ENCODE measurements around the gene PTX4. TPM values are rescaled to one million over a fixed set of nuclear protein-coding genes. Genes with fewer than 3 reads are reported as not detected.

The PTX4 gene
- total RNA-seq, 1 experiment from 2014 or later: not detected

GRCh38 chr16:1492923-1493745 is 4.4 kb upstream of the PTX4 start, which contains the start of gene TELO2:
Gene TELO2, plus strand, starts transcription at chr16:1493360. Its CDS starts 922 bp downstream, at chr16:1494282.
- CTCF ChIA-PET: interaction anchor here (0.5 to 1.0 kb wide), 3 partner anchors 18 to 213 kb away, joined by 3 to 4 read pairs (median 4); partner anchors contain the start of gene MAPK8IP3
- BruUV-seq (replicated peaks): TSS peak; percentile 92
- TF ChIP-seq CTCF (IDR thresholded peaks at IDR 0.05; ENCODE audit: unreplicated experiment): no peak
- Mint-ChIP-seq H3K4me3 (ENCODE audit: low read depth, unreplicated experiment) (peak within 1 kb of the TSS; percentile 85), H3K27ac (ENCODE audit: unreplicated experiment) (peak within 1 kb of the TSS; percentile 96), H3K27me3 (ENCODE audit: unreplicated experiment) (no peaks in the 10 kb centered on the region), H3K9me3 (ENCODE audit: low read depth, unreplicated experiment) (no peaks in the 10 kb centered on the region), H3K36me3 (ENCODE audit: insufficient read depth, unreplicated experiment) (peaks cover 30% of the 10 kb centered on the region), H3K4me1 (ENCODE audit: low read depth, unreplicated experiment) (peaks cover 7% of the 10 kb centered on the region)
- intact Hi-C loops (cut with micrococcal nuclease; ENCODE audit: unreplicated experiment): no loop called here
- DNase-seq: peak; percentile 89

- H3K4me1 Mint-ChIP-seq (ENCODE audit: low read depth, unreplicated experiment): peaks cover 7% of the 10 kb centered on the region
- H3K4me3 Mint-ChIP-seq (ENCODE audit: low read depth, unreplicated experiment): peak overlapping the region; percentile 85
- no peak for TF ChIP-seq CTCF (IDR thresholded peaks at IDR 0.05; ENCODE audit: unreplicated experiment)
- peaks cover 25% of the 10 kb centered on the region for H3K36me3 Mint-ChIP-seq (ENCODE audit: insufficient read depth, unreplicated experiment)
- no peak for DNase-seq
- peaks cover 3% of the 10 kb centered on the region for H3K27me3 Mint-ChIP-seq (ENCODE audit: unreplicated experiment)
- no TSS peak for BruUV-seq (replicated peaks)
- CTCF ChIA-PET: interaction anchor here (0.6 to 1.0 kb wide), 3 partner anchors 17 to 76 kb away, joined by 3 to 4 read pairs (median 4); no protein-coding TSS in a partner anchor
- peak overlapping the region; percentile 96 for H3K27ac Mint-ChIP-seq (ENCODE audit: unreplicated experiment)
- intact Hi-C loops (cut with micrococcal nuclease; ENCODE audit: unreplicated experiment): no loop called here
- H3K9me3 Mint-ChIP-seq (ENCODE audit: low read depth, unreplicated experiment): no peaks in the 10 kb centered on the region
Observed at GRCh38 chr16:1492082-1492922, 3.6 kb upstream of the PTX4 start.

DNA sequence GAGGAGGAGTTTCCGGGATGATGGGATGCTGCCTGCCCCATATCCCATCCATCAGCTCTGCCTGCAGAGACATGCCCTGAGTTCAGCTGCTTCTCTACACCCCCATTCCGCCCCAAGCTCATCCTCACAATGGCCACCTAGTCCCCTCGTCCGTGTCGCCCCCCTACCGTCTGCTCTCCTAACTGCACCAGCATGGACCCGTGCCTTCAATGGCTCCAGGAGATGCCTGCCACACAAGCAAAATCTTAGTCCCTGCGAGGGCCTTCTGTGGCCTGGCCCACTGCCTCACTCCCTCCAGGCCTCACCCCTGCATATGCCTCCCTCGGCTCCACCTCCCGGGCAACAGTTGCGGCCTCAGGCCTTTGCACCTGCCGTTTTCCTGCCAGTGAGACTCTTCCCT is 2.6 kb upstream of the PTX4 start:
- DNase-seq: no peak
- CTCF ChIA-PET: interaction anchor here (0.5 to 0.6 kb wide), 2 partner anchors 28 to 70 kb away, joined by 3 to 6 read pairs; no protein-coding TSS in a partner anchor
- Mint-ChIP-seq H3K4me1 (ENCODE audit: low read depth, unreplicated experiment) (peaks cover 7% of the 10 kb centered on the region), H3K9me3 (ENCODE audit: low read depth, unreplicated experiment) (no peaks in the 10 kb centered on the region), H3K27ac (ENCODE audit: unreplicated experiment) (no peak overlapping the region), H3K4me3 (ENCODE audit: low read depth, unreplicated experiment) (no peak overlapping the region), H3K27me3 (ENCODE audit: unreplicated experiment) (peaks cover 13% of the 10 kb centered on the region), H3K36me3 (ENCODE audit: insufficient read depth, unreplicated experiment) (peaks cover 25% of the 10 kb centered on the region)
- intact Hi-C loops (cut with micrococcal nuclease; ENCODE audit: unreplicated experiment): no loop called here
- no TSS peak for BruUV-seq (replicated peaks)
- no peak for TF ChIP-seq CTCF (IDR thresholded peaks at IDR 0.05; ENCODE audit: unreplicated experiment)

DNA sequence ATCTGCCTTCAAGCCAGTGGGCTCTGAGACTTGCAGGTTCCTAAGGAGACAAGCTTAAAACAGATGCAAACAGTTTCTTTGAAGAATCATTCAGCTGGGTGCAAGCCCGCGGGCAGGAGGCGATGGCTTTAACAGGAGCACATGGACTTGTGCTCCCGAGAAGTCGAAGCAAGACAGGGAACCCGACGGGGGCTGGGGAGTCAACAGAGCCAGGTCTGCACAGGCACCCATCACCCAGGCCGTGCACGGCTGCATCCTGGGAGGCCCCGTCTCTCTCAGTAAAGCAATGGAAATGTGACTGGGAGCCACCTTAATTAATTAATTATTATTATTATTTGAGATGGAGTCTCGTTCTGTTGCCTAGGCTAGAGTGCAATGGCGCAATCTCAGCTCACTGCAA is 333 bp upstream of the PTX4 start:
- BruUV-seq (replicated peaks): no TSS peak
- Mint-ChIP-seq H3K4me1 (ENCODE audit: low read depth, unreplicated experiment) (peaks cover 7% of the 10 kb centered on the region), H3K36me3 (ENCODE audit: insufficient read depth, unreplicated experiment) (peaks cover 16% of the 10 kb centered on the region), H3K4me3 (ENCODE audit: low read depth, unreplicated experiment) (no peak overlapping the region), H3K27me3 (ENCODE audit: unreplicated experiment) (peaks cover 24% of the 10 kb centered on the region), H3K27ac (ENCODE audit: unreplicated experiment) (no peak overlapping the region), H3K9me3 (ENCODE audit: low read depth, unreplicated experiment) (no peaks in the 10 kb centered on the region)
- CTCF ChIA-PET: interaction anchor here (0.6 kb wide), 1 partner anchor 459 kb away, joined by 4 read pairs; no protein-coding TSS in a partner anchor
- DNase-seq: no peak
- no peak for TF ChIP-seq CTCF (IDR thresholded peaks at IDR 0.05; ENCODE audit: unreplicated experiment)
- intact Hi-C loops (cut with micrococcal nuclease; ENCODE audit: unreplicated experiment): no loop called here

All from Calu3 (cell line).